Measurements from ENCODE around the gene FAM20C.

The FAM20C gene

DNA sequence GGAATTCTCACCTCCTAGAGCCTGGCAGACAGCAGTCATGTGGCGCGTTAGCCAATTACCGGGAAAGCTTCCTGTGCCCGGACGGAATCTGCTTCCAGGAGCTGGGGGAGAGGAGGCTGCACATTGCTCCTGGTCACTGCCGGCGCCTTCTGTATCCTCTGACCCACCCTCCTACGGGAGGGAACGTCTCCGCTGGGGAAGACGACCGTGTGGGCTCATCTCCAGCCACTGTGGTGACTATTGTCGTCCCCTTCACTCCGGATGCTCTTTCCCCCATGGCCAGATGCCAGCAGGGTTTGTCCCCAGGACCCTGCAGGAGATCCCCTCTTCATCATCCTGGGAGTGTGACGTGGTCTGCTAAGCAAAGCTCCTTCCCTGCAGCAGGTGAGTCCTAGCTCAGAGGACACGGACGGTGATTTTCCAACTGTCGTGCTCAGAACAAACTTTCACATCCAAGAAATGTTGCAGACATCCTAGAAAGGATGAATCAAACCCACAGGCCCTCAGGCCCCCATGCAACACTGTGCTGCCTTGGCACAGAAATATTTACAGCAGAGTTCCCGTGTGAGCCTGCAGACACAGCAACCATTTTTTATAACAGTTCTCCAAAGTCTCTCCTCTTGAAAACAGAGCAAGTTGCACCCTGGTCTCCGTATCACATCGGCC is 29.6 kb upstream of the FAM20C start:
- Mint-ChIP-seq H3K27me3 (ENCODE audit: low read depth, poor library complexity) (peaks cover 27% of the 10 kb centered on the region), H3K4me1 (peaks cover 51% of the 10 kb centered on the region), H3K4me3 (no peak overlapping the region), H3K27ac (peak overlapping the region; percentile 65), H3K36me3 (ENCODE audit: low read depth) (no peaks in the 10 kb centered on the region), H3K9me3 (no peaks in the 10 kb centered on the region)
- TF ChIP-seq, protein P1, sequence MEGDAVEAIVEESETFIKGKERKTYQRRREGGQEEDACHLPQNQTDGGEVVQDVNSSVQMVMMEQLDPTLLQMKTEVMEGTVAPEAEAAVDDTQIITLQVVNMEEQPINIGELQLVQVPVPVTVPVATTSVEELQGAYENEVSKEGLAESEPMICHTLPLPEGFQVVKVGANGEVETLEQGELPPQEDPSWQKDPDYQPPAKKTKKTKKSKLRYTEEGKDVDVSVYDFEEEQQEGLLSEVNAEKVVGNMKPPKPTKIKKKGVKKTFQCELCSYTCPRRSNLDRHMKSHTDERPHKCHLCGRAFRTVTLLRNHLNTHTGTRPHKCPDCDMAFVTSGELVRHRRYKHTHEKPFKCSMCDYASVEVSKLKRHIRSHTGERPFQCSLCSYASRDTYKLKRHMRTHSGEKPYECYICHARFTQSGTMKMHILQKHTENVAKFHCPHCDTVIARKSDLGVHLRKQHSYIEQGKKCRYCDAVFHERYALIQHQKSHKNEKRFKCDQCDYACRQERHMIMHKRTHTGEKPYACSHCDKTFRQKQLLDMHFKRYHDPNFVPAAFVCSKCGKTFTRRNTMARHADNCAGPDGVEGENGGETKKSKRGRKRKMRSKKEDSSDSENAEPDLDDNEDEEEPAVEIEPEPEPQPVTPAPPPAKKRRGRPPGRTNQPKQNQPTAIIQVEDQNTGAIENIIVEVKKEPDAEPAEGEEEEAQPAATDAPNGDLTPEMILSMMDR (IDR thresholded peaks at IDR 0.05), result no peak
- no peak for DNase-seq

DNA sequence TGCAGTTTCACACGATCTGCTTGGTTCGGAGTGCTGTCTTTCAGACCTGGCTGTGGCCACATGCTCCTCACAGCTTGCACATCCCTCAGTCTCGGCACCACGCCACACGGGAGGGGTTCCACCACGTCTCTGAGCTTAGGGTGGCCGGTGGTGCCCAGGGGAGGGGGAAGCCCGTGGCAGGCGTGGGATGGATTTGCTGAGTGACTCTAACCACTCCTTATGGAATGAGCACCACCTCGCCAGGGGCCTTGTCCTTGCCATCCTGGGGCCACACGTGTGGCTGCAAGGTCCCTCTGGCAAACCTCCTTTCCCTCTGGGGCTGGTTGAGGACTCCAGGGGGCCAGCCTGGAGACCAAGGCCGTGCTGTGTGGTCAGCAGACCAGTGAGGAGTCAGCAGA is 29.1 kb upstream of the FAM20C start:
- peaks cover 27% of the 10 kb centered on the region for H3K27me3 Mint-ChIP-seq (ENCODE audit: low read depth, poor library complexity)
- H3K36me3 Mint-ChIP-seq (ENCODE audit: low read depth), result no peaks in the 10 kb centered on the region
- H3K27ac Mint-ChIP-seq, result peak overlapping the region; percentile 65
- no peak for DNase-seq
- no peak overlapping the region for H3K4me3 Mint-ChIP-seq
- TF ChIP-seq, protein P1 (IDR thresholded peaks at IDR 0.05), result no peak
- H3K9me3 Mint-ChIP-seq, result no peaks in the 10 kb centered on the region
- H3K4me1 Mint-ChIP-seq, result peaks cover 52% of the 10 kb centered on the region

DNA sequence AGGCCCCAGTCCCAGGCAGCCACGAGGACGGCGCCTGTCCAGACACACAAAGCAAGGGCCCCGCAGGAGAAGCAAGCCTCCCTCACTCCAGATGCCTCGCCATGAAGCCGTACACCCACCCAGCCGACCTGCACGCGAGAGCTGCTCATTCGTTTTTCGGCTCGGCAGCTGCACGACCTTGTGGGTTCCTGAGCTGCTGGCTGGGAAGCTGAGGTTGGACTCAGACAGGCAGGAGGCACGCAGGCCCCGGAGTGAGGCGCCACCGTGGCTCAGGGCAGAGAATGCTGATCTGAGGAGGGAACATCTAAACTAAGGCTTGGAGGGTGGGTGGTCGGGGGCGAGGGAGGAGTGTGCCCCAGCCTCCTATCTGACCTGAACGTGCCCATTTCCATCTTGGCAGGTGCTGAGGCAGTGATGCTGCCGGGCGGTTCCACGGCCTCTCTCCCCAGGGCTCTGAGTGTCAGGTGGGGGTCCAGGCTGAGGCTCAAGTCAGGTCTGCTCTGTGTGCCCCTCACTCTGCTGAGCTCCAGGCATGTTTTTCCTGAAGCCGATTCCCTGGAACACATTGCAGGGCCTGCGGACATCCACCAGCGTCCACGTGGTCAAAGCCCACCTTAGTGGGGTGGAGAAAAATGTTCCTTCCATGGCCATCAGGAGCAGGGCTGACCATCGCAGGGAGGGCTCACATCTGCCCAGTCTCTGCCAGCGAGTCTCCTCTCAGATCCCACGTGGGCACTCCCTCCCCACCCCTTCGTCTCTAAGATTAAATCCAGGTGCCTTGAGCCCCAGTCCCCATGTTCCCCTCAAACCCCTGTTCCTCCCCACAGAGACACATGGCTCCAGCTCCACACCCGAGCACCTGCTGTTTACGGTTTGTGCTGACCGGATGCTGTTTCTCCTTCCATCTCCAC is 28.1 kb upstream of the FAM20C start:
- TF ChIP-seq, protein P1 (IDR thresholded peaks at IDR 0.05), result no peak
- Mint-ChIP-seq H3K36me3 (ENCODE audit: low read depth) (no peaks in the 10 kb centered on the region), H3K4me3 (no peak overlapping the region), H3K27me3 (ENCODE audit: low read depth, poor library complexity) (peaks cover 26% of the 10 kb centered on the region), H3K27ac (no peak overlapping the region), H3K9me3 (no peaks in the 10 kb centered on the region), H3K4me1 (peaks cover 53% of the 10 kb centered on the region)
- DNase-seq, result no peak

DNA sequence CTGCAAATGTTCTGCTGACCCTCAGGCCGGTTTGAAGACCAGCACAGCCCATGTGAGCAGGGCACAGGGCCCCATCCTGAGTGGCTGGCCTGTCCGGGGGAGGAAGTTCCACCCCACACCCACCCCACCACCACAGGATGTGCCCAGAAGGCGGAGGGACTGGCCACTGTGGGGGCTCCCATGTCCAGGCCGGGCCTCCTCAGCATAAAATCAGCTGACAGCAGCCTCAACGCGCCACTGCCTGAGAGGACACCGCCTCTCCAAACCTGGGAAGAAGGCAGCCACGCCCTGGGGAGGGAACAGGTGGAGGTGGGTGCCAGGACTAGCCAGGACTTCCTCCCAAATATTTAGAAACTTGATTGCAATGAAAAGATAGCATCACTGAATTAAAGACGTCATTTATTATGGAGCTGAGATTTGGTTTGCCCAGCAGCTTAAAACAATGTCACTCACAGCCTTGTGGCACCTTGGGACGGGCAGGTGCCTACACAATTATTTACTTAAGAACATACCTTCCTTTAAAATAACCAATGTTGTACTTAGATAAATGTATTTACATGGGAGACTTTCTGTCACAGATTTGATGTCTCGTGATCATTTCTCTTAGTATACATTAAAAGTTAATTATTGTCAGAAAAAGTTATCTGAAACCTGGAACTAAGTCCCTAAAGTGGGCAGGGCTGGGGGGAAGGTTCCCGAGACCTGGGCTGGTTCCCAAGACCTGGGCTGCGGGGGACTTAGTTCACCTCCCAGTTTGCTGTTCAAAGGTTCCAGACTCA is 27.3 kb upstream of the FAM20C start:
- H3K9me3 Mint-ChIP-seq, result peaks cover 2% of the 10 kb centered on the region
- no peak for DNase-seq
- peaks cover 25% of the 10 kb centered on the region for H3K27me3 Mint-ChIP-seq (ENCODE audit: low read depth, poor library complexity)
- H3K36me3 Mint-ChIP-seq (ENCODE audit: low read depth), result no peaks in the 10 kb centered on the region
- H3K4me1 Mint-ChIP-seq, result peaks cover 62% of the 10 kb centered on the region
- H3K4me3 Mint-ChIP-seq, result no peak overlapping the region
- H3K27ac Mint-ChIP-seq, result no peak overlapping the region
- TF ChIP-seq, protein P1 (IDR thresholded peaks at IDR 0.05), result no peak

DNA sequence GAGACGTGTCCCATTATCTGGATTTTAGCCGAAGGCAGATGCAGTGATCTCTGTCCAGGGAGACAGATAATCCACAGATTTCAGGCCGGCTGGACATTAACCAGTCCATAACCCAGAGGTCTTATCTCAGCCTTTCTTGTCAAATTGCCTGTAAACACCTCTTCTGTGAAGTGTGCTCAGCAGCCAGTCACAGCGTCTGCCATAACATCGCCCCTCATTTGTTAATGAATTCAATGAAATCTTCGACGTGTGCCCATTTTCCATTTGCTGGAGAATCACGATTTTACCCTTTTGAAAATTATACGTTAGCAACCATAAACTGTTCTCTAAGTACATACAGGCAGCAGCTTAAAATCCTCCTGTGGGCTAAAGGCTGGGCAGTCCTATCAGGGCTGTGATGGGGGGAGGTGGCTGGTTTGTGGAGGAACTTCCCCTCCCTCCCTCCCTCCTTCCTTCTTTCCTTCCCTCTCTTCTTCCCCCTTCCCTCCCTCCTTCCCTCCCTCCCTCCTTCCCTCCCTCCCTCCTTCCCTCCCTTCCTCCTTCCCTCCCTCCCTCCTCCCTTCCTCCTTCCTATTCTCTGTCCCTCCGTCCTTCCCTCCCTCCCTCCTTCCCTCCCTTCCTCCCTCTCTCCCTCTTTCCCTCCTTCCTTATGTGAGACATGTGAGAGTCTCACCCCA is 26.6 kb upstream of the FAM20C start:
- no peak overlapping the region for H3K4me3 Mint-ChIP-seq
- no peaks in the 10 kb centered on the region for H3K36me3 Mint-ChIP-seq (ENCODE audit: low read depth)
- TF ChIP-seq, protein P1 (IDR thresholded peaks at IDR 0.05), result no peak
- H3K27me3 Mint-ChIP-seq (ENCODE audit: low read depth, poor library complexity), result peaks cover 25% of the 10 kb centered on the region
- peak overlapping the region; percentile 72 for H3K27ac Mint-ChIP-seq
- no peak for DNase-seq
- peaks cover 4% of the 10 kb centered on the region for H3K9me3 Mint-ChIP-seq
- H3K4me1 Mint-ChIP-seq, result peaks cover 69% of the 10 kb centered on the region

All from nephron progenitor cell (in vitro differentiated cells).